ENCODE results near the gene BBIP1. TPM values are rescaled to one million over a fixed set of nuclear protein-coding genes. Genes with fewer than 3 reads are reported as not detected.

The BBIP1 gene
- polyA plus RNA-seq, 1 donor = 26.2 TPM

DNA sequence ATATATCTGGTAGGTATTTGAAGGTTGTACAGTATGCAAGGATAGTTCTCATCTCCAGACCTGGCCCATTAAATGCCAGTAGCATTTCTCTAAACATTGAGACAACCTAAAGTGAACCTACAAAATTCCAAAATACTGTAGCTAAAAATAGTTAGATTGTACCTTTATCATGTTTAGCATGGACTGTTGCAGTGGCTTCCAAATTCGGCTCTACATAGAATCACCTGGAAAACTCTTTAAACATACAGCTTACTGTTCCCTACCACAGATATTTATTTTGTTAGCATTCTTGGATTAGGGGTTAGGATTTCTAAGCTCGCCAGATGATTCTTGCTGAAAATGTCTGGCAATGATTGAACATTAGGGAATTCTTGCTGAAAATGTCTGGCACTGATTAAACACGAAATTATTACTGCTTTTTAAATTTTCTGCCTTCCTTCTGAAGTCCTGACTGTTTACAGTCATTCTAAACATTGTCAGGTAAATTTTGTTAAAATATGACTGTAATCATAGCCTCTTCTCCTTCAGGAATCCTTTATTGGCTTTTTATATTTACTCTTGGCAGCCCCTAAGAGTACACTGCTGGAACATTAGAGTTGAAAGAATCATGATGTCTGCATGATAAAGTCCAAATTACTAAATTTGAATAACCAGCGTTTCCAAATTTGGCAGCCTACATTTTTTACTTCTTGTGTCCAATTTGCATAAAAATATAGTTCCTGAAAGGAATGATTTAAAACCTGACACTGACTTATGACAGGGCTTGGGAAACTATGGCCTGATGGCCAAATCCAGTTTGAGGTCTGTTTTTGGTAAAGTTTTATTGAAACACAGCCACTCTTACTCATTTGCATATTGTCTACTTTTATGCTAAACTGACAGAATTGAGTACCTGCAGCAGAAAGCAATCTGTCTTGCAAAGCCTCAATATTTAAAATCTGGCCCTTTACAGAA is 40.7 kb upstream of the BBIP1 start:
- Histone ChIP-seq H3K27me3 (ENCODE audit: control insufficient read depth, insufficient read depth, low read length) (no peaks in the 10 kb centered on the region), H3K36me3 (ENCODE audit: control insufficient read depth, insufficient read depth, low read length) (peaks cover under 1% of the 10 kb centered on the region), H3K27ac (ENCODE audit: low read length) (no peak overlapping the region), H3K4me1 (ENCODE audit: control insufficient read depth, insufficient read depth, low read length) (no peaks in the 10 kb centered on the region), H3K4me3 (ENCODE audit: low read length) (no peak overlapping the region), H3K9me3 (ENCODE audit: control insufficient read depth, low read depth, low read length) (no peaks in the 10 kb centered on the region)
- WGBS (ENCODE audit: insufficient coverage, low lambda C conversion rate) = no CpG with 5 or more reads among the region's 4 CpGs
- no peak for DNase-seq

- 100% methylated on average over 1 of the region's 1 CpG for WGBS (ENCODE audit: insufficient coverage, low lambda C conversion rate)
- no peak for DNase-seq
- no peaks in the 10 kb centered on the region for H3K4me1 ChIP-seq (ENCODE audit: control insufficient read depth, insufficient read depth, low read length)
- H3K9me3 ChIP-seq (ENCODE audit: control insufficient read depth, low read depth, low read length) = no peaks in the 10 kb centered on the region
- no peak overlapping the region for H3K27ac ChIP-seq (ENCODE audit: low read length)
- peaks cover 2% of the 10 kb centered on the region for H3K36me3 ChIP-seq (ENCODE audit: control insufficient read depth, insufficient read depth, low read length)
- H3K4me3 ChIP-seq (ENCODE audit: low read length) = no peak overlapping the region
- H3K27me3 ChIP-seq (ENCODE audit: control insufficient read depth, insufficient read depth, low read length) = no peaks in the 10 kb centered on the region
These were observed 38.6 kb upstream of the BBIP1 start for GRCh38 chr10:110957606-110958005.

DNA sequence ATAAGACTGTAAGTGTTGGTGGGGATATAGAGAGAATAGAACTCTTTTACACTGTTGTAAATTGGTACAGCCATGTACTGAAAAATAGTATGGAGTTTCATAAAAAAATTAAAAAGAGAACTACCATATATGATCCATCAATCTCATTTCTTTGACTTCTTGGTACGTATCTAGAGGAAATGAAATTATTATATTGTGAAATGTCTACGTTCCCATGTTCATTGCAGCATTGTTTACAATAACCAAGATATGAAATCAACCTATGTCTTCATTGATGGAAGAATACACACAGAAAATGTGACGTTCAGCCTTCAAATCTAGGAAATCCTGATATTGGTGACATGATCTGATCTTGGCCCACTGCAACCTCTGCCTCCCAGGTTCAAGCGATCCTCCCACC is 32.4 kb upstream of the BBIP1 start:
- H3K27ac ChIP-seq (ENCODE audit: low read length) = no peak overlapping the region
- no peak overlapping the region for H3K4me3 ChIP-seq (ENCODE audit: low read length)
- no peaks in the 10 kb centered on the region for H3K27me3 ChIP-seq (ENCODE audit: control insufficient read depth, insufficient read depth, low read length)
- H3K36me3 ChIP-seq (ENCODE audit: control insufficient read depth, insufficient read depth, low read length) = peaks cover 6% of the 10 kb centered on the region
- DNase-seq = no peak
- H3K4me1 ChIP-seq (ENCODE audit: control insufficient read depth, insufficient read depth, low read length) = no peaks in the 10 kb centered on the region
- 100% methylated on average over 1 of the region's 4 CpGs for WGBS (ENCODE audit: insufficient coverage, low lambda C conversion rate)
- no peaks in the 10 kb centered on the region for H3K9me3 ChIP-seq (ENCODE audit: control insufficient read depth, low read depth, low read length)

- Histone ChIP-seq H3K27ac (ENCODE audit: low read length) (no peak overlapping the region), H3K36me3 (ENCODE audit: control insufficient read depth, insufficient read depth, low read length) (peaks cover 7% of the 10 kb centered on the region), H3K9me3 (ENCODE audit: control insufficient read depth, low read depth, low read length) (no peaks in the 10 kb centered on the region), H3K4me1 (ENCODE audit: control insufficient read depth, insufficient read depth, low read length) (no peaks in the 10 kb centered on the region), H3K4me3 (ENCODE audit: low read length) (no peak overlapping the region), H3K27me3 (ENCODE audit: control insufficient read depth, insufficient read depth, low read length) (no peaks in the 10 kb centered on the region)
- WGBS (ENCODE audit: insufficient coverage, low lambda C conversion rate) = no CpG with 5 or more reads among the region's 4 CpGs
- DNase-seq = no peak
These were observed 28.1 kb upstream of the BBIP1 start for GRCh38 chr10:110947061-110947595.

DNA sequence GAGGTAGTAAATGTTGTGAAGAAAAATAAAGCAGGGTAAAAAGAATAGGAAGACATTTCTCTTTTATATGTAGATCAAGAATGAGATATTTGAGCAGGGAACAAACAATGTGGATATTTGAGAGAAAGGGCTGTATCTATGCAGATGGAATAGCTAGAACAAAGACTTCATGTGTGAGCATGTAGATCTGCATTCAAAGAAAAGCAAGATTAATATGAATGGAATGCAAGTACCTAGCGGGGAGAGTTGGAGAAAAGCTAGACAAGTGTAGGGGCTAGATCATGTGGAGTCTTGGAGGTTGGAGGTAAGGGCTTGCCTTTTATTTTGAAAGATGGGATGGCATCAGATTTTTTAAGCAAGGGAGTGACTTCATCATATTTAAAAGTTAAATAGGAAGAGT is 27.5 kb upstream of the BBIP1 start:
- H3K27ac ChIP-seq (ENCODE audit: low read length) = no peak overlapping the region
- 86% methylated on average over 1 of the region's 1 CpG for WGBS (ENCODE audit: insufficient coverage, low lambda C conversion rate)
- H3K27me3 ChIP-seq (ENCODE audit: control insufficient read depth, insufficient read depth, low read length) = no peaks in the 10 kb centered on the region
- no peak overlapping the region for H3K4me3 ChIP-seq (ENCODE audit: low read length)
- no peak for DNase-seq
- no peaks in the 10 kb centered on the region for H3K9me3 ChIP-seq (ENCODE audit: control insufficient read depth, low read depth, low read length)
- H3K36me3 ChIP-seq (ENCODE audit: control insufficient read depth, insufficient read depth, low read length) = peaks cover 4% of the 10 kb centered on the region
- no peaks in the 10 kb centered on the region for H3K4me1 ChIP-seq (ENCODE audit: control insufficient read depth, insufficient read depth, low read length)

DNA sequence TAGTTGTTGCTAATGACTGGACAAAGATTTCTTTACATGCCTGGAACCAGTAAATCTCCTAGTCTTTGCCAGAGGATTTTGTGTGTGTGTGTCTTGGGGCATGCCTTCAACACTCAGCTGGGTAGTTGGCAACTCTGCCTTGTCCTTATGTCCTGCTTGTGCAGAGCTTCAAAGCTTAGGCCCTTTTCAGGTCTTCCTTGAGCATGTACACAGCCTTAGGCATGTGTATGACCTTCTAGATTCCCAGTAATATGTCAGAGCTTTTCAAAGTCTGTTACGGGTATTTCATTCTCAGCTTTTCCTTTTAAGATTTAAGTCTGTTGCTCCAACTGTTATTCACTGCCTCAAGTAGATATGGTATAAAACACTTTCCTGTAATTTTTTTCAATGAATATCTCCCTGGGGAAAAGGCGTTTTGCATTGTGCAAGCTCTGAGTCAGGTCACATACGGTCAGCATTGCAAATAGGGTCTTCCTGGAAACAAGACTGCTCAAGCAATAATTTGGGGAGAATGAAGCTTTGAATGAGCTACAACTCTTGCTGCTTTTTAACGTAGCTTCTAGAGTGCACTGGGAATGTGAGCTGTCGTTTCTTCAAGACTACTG is 25.9 kb upstream of the BBIP1 start:
- peaks cover 6% of the 10 kb centered on the region for H3K36me3 ChIP-seq (ENCODE audit: control insufficient read depth, insufficient read depth, low read length)
- H3K4me1 ChIP-seq (ENCODE audit: control insufficient read depth, insufficient read depth, low read length) = no peaks in the 10 kb centered on the region
- H3K27me3 ChIP-seq (ENCODE audit: control insufficient read depth, insufficient read depth, low read length) = no peaks in the 10 kb centered on the region
- H3K27ac ChIP-seq (ENCODE audit: low read length) = no peak overlapping the region
- no peak for DNase-seq
- WGBS (ENCODE audit: insufficient coverage, low lambda C conversion rate) = 96% methylated on average over 3 of the region's 5 CpGs
- H3K9me3 ChIP-seq (ENCODE audit: control insufficient read depth, low read depth, low read length) = no peaks in the 10 kb centered on the region
- H3K4me3 ChIP-seq (ENCODE audit: low read length) = no peak overlapping the region

- Histone ChIP-seq H3K27ac (ENCODE audit: low read length) (no peak overlapping the region), H3K27me3 (ENCODE audit: control insufficient read depth, insufficient read depth, low read length) (no peaks in the 10 kb centered on the region), H3K36me3 (ENCODE audit: control insufficient read depth, insufficient read depth, low read length) (peaks cover 6% of the 10 kb centered on the region), H3K4me1 (ENCODE audit: control insufficient read depth, insufficient read depth, low read length) (no peaks in the 10 kb centered on the region), H3K4me3 (ENCODE audit: low read length) (no peak overlapping the region), H3K9me3 (ENCODE audit: control insufficient read depth, low read depth, low read length) (no peaks in the 10 kb centered on the region)
- WGBS (ENCODE audit: insufficient coverage, low lambda C conversion rate) = 96% methylated on average over 4 of the region's 4 CpGs
- no peak for DNase-seq
These were observed 20.4 kb upstream of the BBIP1 start for GRCh38 chr10:110939419-110939818.

DNA sequence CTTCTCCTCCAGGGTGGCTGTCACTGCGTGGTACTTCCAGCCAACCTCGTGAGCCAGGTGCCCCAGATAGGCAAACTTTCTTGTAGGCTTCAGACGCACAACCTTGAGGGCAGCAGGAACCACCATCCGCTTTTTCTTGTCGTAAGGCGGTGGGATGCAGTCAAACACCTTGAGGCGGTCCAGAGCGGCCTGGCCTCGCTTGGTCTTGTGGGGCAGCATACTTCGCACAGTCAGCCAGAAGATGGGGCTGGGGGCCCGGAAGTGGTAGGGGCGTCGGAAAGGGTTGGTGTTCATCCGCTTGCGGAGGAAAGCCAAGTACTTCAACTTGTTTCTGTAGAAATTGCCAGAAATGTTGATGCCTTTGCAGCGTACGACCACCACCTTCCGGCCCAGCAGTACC is 17.8 kb upstream of the BBIP1 start:
- no CpG with 5 or more reads among the region's 18 CpGs for WGBS (ENCODE audit: insufficient coverage, low lambda C conversion rate)
- Histone ChIP-seq H3K36me3 (ENCODE audit: control insufficient read depth, insufficient read depth, low read length) (peaks cover 3% of the 10 kb centered on the region), H3K27me3 (ENCODE audit: control insufficient read depth, insufficient read depth, low read length) (no peaks in the 10 kb centered on the region), H3K4me1 (ENCODE audit: control insufficient read depth, insufficient read depth, low read length) (peaks cover 5% of the 10 kb centered on the region), H3K9me3 (ENCODE audit: control insufficient read depth, low read depth, low read length) (no peaks in the 10 kb centered on the region), H3K27ac (ENCODE audit: low read length) (no peak overlapping the region), H3K4me3 (ENCODE audit: low read length) (no peak overlapping the region)
- no peak for DNase-seq

- Histone ChIP-seq H3K27ac (ENCODE audit: low read length) (no peak overlapping the region), H3K27me3 (ENCODE audit: control insufficient read depth, insufficient read depth, low read length) (no peaks in the 10 kb centered on the region), H3K9me3 (ENCODE audit: control insufficient read depth, low read depth, low read length) (no peaks in the 10 kb centered on the region), H3K4me3 (ENCODE audit: low read length) (no peak overlapping the region), H3K4me1 (ENCODE audit: control insufficient read depth, insufficient read depth, low read length) (peaks cover 5% of the 10 kb centered on the region), H3K36me3 (ENCODE audit: control insufficient read depth, insufficient read depth, low read length) (no peaks in the 10 kb centered on the region)
- DNase-seq = no peak
- WGBS (ENCODE audit: insufficient coverage, low lambda C conversion rate) = 43% methylated on average over 1 of the region's 1 CpG
These were observed 13.7 kb upstream of the BBIP1 start for GRCh38 chr10:110932505-110933180.

DNA sequence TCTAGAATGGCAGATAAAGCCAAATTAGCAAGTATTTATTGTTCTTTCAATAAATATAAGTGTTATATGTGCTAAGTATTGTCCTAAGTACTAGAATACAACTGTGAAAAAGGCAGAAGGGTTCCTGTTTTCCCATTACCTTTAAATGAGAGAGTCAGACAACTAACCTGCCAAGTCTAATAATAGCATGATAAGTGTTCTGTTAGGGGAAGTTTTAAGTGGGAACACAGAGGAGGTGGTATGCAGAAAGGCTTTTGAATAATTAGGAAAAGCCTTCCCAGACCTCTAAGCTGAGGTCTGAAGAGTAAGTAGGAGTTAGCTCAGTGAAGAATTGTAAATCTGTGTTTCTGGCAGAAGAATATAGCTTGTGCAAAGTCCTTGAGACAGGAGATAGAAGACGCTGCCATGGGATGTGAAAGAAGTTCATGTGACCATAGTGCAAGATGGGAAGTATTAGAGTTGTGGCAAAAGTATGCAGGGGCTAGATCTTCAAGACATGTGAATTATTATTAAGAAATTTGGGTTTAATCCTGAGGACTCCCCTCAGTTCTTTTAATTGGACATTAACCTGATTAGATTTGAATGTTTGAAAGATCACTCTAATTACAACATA is 12.9 kb upstream of the BBIP1 start:
- peak overlapping the region; percentile 5 for H3K27ac ChIP-seq (ENCODE audit: low read length)
- no CpG with 5 or more reads among the region's 1 CpG for WGBS (ENCODE audit: insufficient coverage, low lambda C conversion rate)
- H3K4me1 ChIP-seq (ENCODE audit: control insufficient read depth, insufficient read depth, low read length) = peaks cover 5% of the 10 kb centered on the region
- H3K36me3 ChIP-seq (ENCODE audit: control insufficient read depth, insufficient read depth, low read length) = no peaks in the 10 kb centered on the region
- H3K27me3 ChIP-seq (ENCODE audit: control insufficient read depth, insufficient read depth, low read length) = no peaks in the 10 kb centered on the region
- DNase-seq = peak in 1 of 2 donors; percentile 46
- H3K4me3 ChIP-seq (ENCODE audit: low read length) = no peak overlapping the region
- no peaks in the 10 kb centered on the region for H3K9me3 ChIP-seq (ENCODE audit: control insufficient read depth, low read depth, low read length)

Data from large intestine (tissue), 3 donors.